ENCODE measurements around the gene HS3ST2.

Gene HS3ST2

GRCh38 chr16:22962905-22963304, 148.9 kb downstream of the HS3ST2 start:
- Histone ChIP-seq H3K27ac (no peak overlapping the region), H3K27me3 (ENCODE audit: insufficient read depth, low read depth, severe bottlenecking) (no peaks in the 10 kb centered on the region), H3K9me3 (ENCODE audit: severe bottlenecking) (no peaks in the 10 kb centered on the region), H3K4me3 (ENCODE audit: low read depth, low read length) (no peak overlapping the region), H3K36me3 (no peaks in the 10 kb centered on the region)
- no peak for DNase-seq
- no peak for TF ChIP-seq CTCF (IDR thresholded peaks at IDR 0.05; ENCODE audit: low read depth, low read length)

Measured in WERI-Rb-1 (cell line).